Kidney capillary endothelial cell (primary cell): ENCODE data around the gene LMBR1.

ENCODE experiments used
- DNase-seq: peaks from one replicate; pipeline ENCODE4 v3.0.0-alpha.2; 2018; ENCODE audit warnings: low spot score

The LMBR1 gene

DNA sequence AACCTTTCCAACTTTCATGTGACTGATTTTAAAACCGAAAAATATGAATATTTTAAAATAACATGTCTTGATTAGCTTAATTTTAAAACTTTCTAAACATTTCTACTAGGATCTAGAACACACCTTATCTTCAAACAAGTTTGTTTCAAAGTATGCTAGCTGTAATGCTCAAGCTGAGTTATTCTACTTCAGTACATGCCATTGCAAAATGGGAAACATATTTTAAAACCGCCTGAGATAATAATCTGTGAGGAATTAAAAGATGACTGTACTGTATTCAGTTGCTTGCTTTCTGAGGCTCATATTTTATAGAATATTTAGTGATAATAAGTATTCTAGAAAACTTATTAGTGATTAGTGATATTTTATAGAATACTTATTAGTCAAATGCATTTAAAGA, 99.6 kb downstream of the LMBR1 start:
- DNase-seq = no peak

GRCh38 chr7:156792611-156793010, 100.4 kb downstream of the LMBR1 start:
- DNase-seq = no peak

- DNase-seq = no peak
Observed at GRCh38 chr7:156791241-156791640, 101.7 kb downstream of the LMBR1 start.

GRCh38 chr7:156790264-156790663, 102.7 kb downstream of the LMBR1 start:
- DNase-seq = no peak

DNA sequence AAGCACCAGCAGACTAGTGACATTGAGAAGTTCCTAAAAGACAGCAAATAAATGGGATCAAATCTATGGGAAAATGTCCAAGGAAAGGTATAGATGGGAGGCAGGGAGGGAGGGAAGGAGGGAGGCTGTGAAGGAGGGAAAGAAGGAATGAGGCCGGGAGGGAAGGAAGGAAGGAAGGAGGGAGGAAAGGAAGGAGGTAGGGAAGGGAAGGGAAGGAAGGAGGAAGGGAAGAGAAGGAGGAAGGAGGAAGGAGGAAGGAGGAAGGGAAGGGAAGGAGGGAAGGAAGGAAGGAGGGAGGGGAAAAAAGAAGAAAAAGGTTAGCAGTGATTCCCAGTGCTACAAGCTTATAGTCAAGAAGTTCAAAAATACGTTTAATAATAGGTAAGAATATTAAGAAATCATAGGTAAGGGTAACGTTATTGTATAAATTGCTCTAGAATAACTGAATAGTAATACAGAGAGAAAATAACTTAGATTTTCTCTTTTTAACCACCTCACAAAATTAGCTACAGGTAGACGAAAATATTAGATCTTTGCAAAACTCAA, 106.9 kb downstream of the LMBR1 start:
- no peak for DNase-seq

DNA sequence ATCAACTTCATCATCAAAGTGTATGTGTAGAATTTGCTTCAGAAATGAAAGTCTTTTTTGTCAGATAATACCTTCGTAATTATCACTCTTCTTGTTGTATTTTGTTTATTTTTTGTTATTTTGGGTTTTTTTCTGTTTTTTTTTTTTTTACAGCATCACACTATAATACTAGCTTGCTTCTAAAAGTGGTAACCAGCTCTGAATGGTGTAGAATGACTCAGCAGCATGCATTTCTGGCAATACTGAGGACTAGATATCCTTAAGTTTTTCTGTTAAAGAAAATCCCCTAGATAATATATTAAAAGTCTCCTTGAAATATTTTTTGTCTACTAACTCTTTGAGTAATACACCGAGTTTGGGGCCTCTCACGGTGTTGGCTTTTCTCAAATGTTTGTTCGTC, 109.1 kb downstream of the LMBR1 start:
- no peak for DNase-seq

DNA sequence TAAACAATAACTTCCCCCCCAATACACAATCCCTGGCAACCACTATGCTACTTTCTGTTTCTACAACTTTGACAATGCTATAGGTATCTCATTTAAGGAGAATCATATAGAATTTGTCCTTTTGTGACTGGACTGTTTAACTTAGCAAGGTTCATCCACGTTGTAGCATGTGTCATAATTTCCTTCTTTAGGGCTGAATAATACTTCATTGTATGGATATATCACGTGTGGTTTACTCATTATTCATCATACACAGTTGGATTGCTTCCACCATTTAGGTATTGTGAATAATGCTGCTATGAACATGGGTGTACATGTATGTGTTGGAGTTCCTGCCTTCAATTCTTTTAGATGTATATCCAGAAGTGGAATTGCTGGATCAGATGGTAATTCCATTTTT, 111.0 kb downstream of the LMBR1 start:
- DNase-seq = no peak

DNA sequence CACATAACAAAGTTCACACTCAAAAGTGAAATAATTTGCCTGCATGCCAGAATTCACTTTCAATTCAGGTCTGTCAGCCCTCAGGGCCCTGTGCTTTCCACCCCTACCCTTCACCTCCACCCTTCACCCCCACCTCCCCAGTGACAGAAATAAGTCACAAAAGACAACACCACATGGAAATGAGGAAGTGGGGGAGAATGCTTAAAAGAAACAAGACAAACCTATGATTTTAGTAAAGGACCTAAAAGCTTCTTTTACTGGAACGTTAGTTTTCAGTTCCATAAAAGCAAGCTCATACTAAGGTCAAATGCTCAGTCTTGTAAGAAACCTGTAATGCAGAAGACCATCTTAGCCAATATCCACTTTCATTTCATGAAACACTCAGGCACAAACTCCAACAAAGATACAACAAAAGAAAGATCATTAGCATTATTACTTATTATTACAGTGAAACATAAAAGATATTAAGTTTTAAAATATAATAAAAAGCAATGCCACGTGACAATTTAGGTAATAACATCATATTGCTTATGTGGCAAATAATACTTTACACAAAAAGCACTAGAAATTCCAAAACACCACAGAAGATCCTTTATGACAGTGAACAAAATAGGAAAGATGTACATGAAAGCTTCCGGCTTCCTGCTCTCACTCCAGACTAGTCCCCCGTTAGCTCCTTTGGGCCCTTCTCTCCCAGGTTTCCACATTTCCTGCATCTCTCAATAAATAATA, 112.1 kb downstream of the LMBR1 start:
- no peak for DNase-seq

- no peak for DNase-seq
Observed at GRCh38 chr7:156778668-156779067, 114.3 kb downstream of the LMBR1 start.

DNA sequence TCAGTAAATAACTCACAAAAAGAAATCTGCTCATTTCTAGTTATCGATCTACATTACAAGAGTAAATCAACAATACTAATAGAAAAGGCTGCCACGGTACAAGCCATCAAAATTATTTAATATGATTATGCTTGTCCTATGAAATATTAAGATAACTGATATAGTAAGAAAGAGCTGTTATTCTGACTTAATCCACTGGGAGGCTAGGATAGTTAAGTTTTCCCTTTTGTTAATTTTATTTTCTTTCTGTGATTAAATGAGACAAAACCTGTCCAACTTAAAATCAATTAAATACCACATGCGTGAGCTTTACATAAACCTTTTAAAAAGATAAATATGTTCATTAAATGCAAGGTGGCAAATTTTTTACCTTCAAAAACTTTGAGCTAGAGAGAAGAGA, 114.8 kb downstream of the LMBR1 start:
- DNase-seq = no peak

DNA sequence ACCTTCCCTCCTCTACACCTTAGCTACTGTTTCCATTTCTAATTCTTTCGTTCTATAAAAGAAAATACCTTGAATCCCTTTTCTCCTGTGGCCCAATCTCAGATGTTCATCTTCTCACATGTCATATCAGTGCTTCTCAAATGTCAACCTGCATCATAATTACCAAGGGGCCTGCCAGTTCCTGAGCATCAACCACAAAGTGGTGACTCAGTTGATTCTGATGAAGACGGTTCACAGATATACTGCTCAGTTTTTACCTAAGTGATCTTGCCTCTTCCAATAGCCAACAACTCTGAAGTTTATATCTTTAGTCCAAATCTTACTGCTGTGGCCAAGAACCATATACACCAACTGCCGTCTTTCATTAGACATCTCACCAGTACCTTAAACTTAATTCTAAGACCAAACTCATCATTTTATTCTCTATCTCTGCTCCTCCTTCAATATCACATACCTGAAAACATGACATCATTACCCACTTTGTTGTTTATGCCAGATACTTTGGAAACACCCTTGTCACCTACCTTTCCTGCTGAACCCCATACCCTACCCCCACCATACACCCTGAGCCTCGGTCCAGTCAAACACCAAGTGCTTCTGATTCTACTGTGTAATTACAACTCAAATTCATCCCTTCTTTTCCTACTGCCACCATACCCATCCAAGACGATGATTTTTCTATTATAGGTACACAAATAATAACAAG, 115.5 kb downstream of the LMBR1 start:
- DNase-seq = no peak

- DNase-seq = no peak
Observed at GRCh38 chr7:156776527-156776926, 116.5 kb downstream of the LMBR1 start.

DNA sequence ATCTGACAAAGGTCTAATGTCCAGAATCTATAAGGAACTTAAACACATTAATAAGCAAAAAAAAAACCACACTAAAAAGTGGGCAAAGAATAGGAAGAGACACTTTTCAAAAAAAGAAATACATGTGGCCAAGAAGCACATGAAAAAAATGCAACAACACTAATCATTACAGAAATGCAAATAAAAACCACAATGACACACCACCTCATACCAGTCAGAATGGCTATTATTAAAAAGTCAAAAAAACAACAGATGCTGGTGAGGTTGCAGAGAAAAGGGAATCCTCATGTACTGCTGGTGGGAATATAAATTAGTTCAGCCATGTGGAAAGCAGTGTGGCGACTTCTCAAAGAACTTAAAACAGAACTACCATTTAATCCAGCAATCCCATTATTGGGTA, 119.0 kb downstream of the LMBR1 start:
- no peak for DNase-seq

DNA sequence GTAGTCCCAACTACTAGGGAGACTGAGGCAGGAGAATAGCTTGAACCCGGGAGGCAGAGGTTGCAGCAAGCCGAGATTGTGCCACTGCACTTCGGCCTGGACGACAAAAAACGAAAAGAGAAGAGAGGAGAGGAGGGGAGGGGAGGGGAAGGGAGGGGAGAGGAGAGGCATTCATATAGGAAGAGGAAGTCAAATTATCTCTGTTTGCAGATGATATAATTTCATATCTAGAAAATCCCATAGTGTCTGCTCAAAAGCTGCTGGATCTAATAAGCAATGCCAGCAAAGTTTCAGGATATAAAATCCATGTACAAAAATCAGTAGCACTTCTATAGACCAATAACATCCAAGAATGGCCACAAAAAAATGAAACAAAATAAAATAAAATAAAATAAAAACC, 120.3 kb downstream of the LMBR1 start:
- DNase-seq = no peak

DNA sequence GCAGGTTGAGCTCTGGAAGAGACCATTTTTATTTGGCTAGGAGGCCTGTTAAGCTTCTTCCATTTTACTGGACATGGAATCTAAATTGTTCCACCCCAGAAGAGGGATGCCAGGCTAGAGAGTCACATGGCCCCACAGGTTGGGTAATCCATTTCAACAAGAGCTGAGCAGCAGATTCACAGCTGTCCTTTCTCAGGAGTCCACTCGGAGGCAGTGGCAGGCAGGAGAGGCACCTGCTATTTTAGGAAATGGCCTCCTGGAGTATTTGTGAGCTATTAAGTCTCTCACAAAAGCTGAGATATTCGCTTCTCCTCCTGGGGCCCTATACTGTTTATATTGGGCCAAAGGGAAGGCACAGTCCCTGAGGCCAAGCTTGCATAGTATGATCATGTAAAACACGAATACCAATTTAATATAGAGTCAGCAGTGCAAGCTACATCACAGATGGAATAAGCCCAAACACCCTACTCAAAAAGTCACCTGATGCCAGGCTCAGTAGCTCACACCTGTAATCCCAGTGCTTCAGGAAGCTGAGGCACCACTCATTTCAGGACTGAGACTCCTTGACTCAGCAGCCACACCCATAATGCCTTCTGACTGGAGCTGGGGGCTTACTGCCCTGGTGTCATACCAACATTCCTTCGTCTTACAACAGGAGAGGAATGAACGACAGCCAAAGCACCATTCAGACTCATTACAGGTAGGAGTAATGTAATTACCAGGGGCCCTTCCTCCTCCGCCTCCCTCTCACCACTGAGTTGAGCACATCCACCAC, 124.1 kb downstream of the LMBR1 start:
- DNase-seq = no peak

- no peak for DNase-seq
Observed at GRCh38 chr7:156766666-156767065, 126.3 kb downstream of the LMBR1 start.

- no peak for DNase-seq
Observed at GRCh38 chr7:156765901-156766656, 126.9 kb downstream of the LMBR1 start.

GRCh38 chr7:156764766-156765165, 128.2 kb downstream of the LMBR1 start:
- DNase-seq = no peak

GRCh38 chr7:156764016-156764669, 128.8 kb downstream of the LMBR1 start:
- DNase-seq = peak; percentile 64

DNA sequence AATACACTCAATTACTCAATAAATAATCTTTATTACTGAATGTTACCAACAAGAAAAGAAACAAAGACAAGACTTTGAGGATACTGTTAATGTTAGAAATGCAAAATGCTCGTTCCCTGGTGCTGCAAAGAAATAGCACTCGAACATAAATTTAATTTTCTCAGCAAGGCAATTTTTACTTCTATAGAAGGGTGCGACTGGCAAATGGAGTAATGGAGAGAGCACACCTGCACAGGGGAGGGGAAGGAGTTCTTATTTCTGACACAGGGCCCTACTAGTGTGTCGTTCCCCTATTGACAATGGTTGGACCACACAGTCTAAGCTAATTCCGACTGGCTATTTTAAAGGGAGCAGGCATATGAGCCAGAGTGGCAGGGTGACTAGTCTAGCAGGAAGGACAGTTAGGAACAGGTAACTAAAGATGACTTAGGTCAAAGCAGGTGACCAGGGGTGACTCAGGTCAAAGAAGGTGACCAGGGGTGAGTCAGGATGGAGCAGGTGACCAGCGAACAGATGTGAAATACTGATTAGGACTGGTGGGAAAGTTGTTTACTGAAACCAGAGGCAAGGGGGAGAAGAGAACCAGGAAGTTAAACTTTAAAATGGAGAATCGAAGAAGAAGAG, 133.3 kb downstream of the LMBR1 start:
- DNase-seq = no peak

- DNase-seq = no peak
Observed at GRCh38 chr7:156759143-156759542, 133.8 kb downstream of the LMBR1 start.
